Measurements from ENCODE around the gene MOSPD3.
"Not testable (repeated sequence)": the region's sequence is repeated elsewhere in the genome, so short reads cannot be mapped to it uniquely, and the experiment has no call there.

The MOSPD3 gene

DNA sequence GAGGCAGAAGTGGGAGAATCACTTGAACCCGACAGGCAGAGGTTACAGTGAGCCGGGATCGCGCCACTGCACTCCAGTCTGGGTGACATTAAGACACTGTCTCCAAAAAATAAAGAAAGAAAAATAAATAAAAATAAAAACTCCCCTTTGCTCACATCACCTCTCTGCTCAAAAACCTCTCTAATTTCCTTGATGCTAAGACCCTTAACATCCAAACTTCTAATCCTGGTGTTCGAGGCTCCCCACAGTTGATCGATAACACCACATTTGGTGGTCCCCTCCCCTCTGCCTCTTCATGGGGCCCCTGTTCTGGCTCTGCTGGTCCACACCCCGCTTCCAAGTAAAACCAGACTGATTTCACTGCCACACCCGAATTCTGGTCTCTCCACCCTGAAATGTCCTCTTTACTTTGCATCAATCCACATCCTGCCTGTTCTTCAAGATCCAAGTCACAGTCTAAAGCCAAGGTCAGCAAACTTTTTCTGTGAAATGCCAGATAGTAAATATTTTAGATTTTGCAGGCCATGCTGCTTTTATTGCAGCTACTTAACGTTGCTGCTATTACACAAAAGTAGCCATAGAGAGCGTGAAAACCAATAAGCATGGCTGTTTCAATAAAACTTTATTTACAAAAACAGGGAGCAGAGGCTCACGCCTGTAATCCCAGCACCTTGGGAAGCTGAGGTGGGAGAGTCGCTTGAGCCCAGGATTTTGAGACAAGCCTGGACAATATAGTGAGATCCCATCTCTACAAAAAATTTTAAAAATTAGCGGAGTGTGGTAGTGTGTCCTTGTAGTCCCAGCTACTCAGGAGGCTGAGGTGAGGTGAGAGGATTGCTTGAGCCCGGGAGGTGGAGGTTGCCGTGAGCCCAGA lies 11.8 kb downstream of the MOSPD3 start:
- DNase-seq (ENCODE audit: low spot score) (no peak), FAIRE-seq (no peak)

GRCh38 chr7:100626055-100626454 lies 13.7 kb downstream of the MOSPD3 start:
- FAIRE-seq (no peak), DNase-seq (ENCODE audit: low spot score) (no peak)

- peak; percentile 73 for FAIRE-seq
These were observed 14.3 kb downstream of the MOSPD3 start for GRCh38 chr7:100626530-100627237.

GRCh38 chr7:100627238-100627549 lies 14.9 kb downstream of the MOSPD3 start:
- FAIRE-seq: no peak
- no peak for DNase-seq (ENCODE audit: low spot score)

More at GRCh38 chr7:100626530-100627237, 14.3 kb downstream of the MOSPD3 start:
- DNase-seq (ENCODE audit: low spot score): peak; percentile 98

DNA sequence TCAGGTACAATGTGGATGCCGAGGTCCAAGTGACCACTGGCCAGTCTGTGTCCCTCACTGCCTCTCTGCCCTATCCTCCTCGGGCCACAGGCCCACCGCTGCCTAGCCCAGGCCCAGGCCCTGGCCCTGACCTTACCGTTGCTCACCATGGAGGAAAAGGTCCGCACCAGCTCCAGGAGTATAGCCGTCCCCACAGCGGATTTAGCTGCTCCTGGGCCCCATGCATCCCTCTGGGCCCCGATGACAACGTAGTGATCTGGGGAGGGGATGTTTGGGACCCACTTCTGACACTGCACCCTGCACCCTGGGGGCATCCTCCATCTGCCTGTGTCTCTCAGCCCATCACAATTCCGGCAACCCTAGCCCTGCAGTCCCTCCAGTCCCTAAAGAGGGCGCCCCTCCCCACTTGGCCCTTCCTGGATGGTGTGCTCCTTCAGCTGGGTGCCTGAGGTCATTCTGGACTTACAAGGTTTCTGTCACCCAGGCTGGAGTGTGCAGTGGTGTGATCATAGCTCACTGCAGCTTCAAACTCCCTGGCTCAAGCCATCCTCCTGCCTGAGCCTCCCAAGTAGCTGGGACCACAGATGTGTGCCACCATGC lies 16.9 kb downstream of the MOSPD3 start:
- no peak for FAIRE-seq
- DNase-seq (ENCODE audit: low spot score): peak; percentile 59

- DNase-seq (ENCODE audit: low spot score) (no peak), FAIRE-seq (no peak)
These were observed 17.7 kb downstream of the MOSPD3 start for GRCh38 chr7:100630066-100630465.

DNA sequence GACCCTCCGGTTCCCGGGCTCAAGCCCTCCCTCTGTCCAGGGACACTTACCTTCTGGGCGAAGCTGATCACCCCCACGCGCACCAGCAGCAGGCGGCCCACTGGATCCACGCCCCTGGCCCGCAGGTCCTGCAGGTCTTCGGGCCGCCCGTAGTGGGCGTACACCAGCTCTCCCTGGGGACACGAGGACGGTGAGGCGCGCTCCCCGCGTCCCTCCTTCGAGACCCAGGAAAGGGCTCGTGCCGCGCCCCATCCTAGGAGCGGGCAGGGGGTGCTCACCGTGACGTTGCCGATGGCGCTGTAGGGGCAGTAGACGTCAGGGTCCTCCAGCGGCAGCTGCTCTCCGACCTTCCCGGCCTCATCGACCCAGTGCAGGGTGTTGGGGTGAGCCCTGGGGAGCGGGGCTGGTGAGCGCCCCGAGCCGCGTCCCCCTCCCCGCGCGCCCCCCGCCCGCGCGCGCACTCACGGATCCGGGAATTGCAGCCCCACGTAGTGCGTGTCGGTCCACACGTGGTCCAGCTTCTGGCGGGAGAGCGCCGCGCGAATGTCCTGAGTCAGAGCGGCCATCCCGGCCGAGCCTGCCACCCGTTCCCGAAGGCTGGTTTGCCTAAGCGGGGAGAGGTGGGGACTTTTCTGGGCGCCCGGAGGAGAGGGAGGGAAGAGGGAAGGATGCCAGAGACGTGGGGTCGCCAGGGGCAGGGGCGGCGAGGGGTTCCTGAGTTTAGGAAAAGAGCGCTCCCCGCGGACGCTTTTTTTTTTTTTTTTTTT lies 20.8 kb downstream of the MOSPD3 start:
- no peak for FAIRE-seq
- no peak for DNase-seq (ENCODE audit: low spot score)

DNA sequence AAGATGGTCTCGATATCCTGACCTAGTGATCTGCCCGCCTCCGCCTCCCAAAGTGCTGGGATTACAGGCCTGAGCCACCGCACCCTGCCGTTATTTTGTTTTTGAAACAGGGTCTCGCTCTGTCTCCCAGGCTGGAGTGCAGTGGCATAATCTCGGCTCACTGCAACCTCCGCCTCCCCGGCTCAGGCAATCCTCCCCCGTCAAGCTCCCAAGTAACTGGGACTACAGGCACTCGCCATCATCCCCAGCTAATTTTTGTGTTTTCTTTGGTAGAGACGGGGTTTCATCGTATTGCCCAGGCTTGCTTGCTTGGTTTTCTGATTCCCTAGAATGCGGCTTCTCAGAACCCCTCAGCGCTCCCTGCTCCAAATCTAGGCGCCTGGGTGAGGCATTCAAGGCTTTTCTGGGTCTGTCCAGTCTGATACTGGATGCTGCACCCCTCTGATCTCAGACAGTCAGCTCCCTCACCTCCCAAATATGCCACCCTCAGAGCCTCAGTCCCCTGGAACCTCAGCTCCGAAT lies 27.7 kb downstream of the MOSPD3 start:
- no peak for FAIRE-seq

DNA sequence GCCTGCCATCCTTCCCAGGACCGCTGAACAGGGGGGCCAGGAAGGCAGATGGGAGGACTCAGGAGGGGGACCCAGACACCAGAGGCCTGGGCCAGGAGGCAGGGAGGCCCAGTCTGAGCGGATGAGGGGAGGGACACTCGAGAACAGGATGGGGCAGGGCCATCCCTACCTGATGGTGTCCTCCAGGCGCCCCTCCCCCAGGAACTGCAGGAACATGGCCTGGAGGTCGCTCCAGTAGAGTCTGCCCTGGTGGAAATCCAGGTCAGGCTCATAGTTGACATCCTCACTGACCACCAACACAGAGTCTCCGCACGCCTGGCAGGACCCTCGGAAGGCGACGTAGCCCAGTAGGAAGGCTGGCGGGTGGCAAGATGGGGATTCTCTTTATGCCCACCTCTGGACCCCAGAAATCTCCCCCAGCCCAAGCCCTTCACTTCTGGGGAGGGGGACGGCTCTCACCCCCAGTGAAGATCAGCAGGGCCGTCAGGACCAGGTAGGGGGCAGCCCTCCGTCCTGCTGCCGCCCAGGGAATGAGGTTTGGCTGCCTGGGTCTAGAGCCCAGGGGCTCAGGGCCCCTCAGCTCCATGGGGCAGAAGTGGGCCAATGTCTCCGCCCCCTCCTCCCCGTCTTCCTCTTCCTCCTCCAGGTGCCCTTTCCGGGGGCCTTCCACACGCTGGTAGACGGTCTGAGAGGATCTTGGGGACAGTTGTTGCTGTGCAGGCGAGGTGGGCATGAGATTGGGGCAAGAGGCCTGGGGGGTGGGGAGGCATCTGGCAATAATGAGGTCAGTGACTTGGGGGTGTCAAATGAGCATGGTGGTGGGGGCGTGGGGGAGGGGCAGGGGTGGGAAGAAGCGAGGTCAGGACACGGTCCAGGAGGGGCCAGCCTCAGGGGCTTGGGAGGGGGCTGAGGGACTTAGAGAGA lies 28.4 kb downstream of the MOSPD3 start:
- FAIRE-seq (no peak), DNase-seq (ENCODE audit: low spot score) (no peak)

More for the DNA sequence above, 27.7 kb downstream of the MOSPD3 start:
- DNase-seq (ENCODE audit: low spot score): no peak

GRCh38 chr7:100641463-100641859 lies 29.1 kb downstream of the MOSPD3 start, which contains the start of gene TFR2:
Gene TFR2 (minus strand): TSS chr7:100641552. CDS start chr7:100641509, 43 bp downstream.
- no peak for FAIRE-seq
- no peak for DNase-seq (ENCODE audit: low spot score)

DNA sequence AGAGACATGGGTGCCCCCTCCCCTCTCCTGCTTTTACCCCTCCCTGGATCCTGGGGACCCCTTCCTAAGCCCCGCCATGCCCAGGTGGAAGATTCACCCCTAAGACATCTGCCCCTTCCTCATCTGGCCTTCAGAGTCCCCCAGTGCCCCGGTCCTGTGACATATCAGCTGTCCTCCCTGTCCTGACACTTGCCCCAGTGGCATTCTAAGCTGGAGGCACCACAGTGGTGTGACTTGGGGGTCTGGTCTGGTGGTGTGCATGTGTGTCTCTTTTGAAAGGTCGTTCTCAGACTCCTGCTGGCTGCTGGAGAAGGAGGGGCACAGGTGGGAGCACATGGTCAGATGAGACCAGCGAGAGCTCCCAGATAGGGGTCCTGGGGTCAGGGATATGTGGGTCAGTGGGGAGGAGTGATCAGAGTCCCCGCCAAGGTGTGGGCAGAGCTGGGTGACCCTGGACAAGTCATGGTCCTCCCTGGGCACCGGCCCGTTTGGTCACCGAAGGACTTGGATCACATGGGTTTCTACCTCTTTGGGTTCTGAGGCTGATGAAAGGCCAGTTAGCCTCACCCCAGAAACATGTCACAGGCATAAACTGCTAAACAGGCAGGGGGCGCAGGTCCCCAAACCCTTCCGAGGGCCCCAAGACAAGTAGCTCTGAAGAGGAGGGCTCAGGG lies 29.7 kb downstream of the MOSPD3 start:
- DNase-seq (ENCODE audit: low spot score): no peak
- FAIRE-seq: no peak

- FAIRE-seq (no peak), DNase-seq (ENCODE audit: low spot score) (no peak)
These were observed 30.2 kb downstream of the MOSPD3 start for GRCh38 chr7:100642534-100642907.

DNA sequence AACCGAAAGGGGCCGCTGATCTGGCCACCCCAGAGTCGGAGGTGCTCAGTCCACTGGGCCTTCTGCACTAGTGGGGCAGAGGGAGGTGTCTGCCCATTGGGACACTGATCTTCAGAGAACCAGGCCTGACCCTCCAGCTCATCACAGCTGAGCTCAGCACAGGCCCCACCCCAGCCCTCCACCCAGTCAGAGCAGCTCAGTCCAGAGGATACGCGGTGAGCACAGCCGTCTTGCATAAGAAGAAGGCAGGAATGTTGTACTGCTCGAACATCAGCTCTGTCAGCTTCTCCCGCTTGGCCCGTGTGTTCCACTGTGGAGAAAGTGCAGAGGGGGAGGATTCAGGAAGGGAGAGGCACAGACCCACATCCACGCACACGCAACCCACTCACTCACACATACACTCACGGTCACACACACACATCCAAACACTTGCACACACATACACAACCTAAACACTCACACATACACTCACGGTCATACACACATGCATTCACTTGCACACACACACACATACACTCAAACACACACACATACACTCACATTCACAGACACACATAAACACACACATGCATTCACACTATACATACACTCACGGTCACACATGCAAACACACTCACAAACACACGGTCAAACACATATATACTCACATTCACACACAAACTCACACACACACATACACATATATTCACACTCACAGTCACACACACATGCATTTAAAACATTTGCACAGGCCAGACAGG lies 37.7 kb downstream of the MOSPD3 start:
- no peak for DNase-seq (ENCODE audit: low spot score)
- peak; percentile 98 for FAIRE-seq

GRCh38 chr7:100654908-100655831 lies 42.8 kb downstream of the MOSPD3 start:
- DNase-seq (ENCODE audit: low spot score): no peak
- no peak for FAIRE-seq

DNA sequence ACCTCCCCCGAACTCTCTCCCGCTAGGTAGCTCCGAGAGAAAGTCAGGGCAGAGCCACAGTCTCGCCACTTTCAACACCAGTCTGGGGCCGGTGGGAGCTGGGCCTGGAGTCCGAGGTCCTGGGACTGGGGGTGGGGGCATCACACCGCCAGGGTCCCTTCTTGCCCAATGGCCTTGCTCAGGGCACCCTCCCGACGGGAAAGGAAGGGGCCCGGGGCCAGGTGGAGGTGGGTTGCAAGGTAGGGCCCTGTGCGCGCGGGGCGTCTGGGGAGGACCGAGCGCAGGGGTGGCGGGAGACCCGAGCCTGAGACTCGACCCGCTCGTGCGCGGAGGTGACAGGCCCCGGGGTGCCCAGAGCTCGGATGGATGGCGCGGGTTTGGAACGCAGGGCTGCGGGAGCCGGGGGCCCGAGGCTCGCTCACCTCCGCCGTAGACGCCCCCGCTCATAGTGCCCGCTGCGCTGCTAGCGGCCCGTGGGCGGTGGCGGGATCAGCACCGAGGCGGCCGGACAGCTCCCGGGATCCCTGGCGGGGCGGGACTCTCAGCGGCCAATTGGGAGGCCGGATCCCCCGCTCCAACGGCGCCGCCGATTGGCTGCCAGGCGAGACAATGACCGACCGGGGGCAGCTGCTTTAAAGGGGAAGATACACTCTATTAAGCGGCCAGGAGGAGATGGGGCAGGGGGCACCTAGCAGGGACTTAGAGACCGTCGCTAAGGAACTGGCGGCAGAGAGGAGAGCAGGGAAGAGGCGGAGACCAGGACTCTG lies 43.8 kb downstream of the MOSPD3 start, which contains the start of gene ACTL6B:
Gene ACTL6B (minus strand): TSS at position 541 of the 767 bp plus-strand sequence. CDS start 94 bp downstream, at position 447.
- DNase-seq (ENCODE audit: low spot score): peak; percentile 88
- FAIRE-seq: no peak

- not testable (repeated sequence) for DNase-seq (ENCODE audit: low spot score); FAIRE-seq
These were observed 49.9 kb downstream of the MOSPD3 start for GRCh38 chr7:100662194-100662776.

Data from urothelium cell line (cell line).